SK-N-SH (cell line): ENCODE data around the gene RASL11B. TPM values are rescaled to one million over a fixed set of nuclear protein-coding genes. Genes with fewer than 3 reads are reported as not detected.

ENCODE experiments used
- CTCF ChIA-PET: fragments of 300-600, 350-600 bp; formaldehyde crosslinking; extraction: SDS; loops from one replicate; lab custom pipeline; 2021; lab: Yijun Ruan, JAX
- POLR2A ChIA-PET: fragments of 350-600 bp; sonication (Branson Sonifier 250); formaldehyde crosslinking; extraction: SDS; loops from one replicate; lab custom pipeline; 2020; ENCODE audit warnings: antibody characterized with exemption, inconsistent platforms; lab: Yijun Ruan, JAX
- DNase-seq: peaks from one replicate; pipeline ENCODE4 v3.0.0; 2012
- H2AFZ ChIP-seq: fragments of 200-600 bp; sonication (generic); 2 replicates; pipeline ENCODE4 v1.8.1; 2016; ENCODE audit warnings: antibody characterized with exemption, mild to moderate bottlenecking, low read depth
- H3F3A ChIP-seq: fragments of 200-600 bp; sonication (generic); replicated peaks from 2 replicates; pipeline ENCODE3; 2016; ENCODE audit warnings: antibody characterized with exemption, mild to moderate bottlenecking; ENCODE audit not compliant: insufficient read depth
- H3K27ac ChIP-seq, 2 experiments: fragments of 200-500 bp in 1 of 2; fragments of 200-600 bp in 1 of 2; sonication (Bioruptor generic) in 1 of 2; sonication (generic), shearing (Covaris generic) in 1 of 2; 2 replicates each; pipeline versions ENCODE4 v1.5.1 to v1.6.1; 2014 to 2016; ENCODE audit warnings: low read depth in 2 of 2, inconsistent platforms in 1 of 2, low read length in 1 of 2, mild to moderate bottlenecking in 1 of 2, mixed read lengths in 1 of 2
- H3K27me3 ChIP-seq: fragments of 200-600 bp; sonication (generic), shearing (Covaris generic); 2 replicates; pipeline ENCODE4 v1.6.1; 2016; ENCODE audit warnings: mixed run types; ENCODE audit not compliant: insufficient read depth
- H3K36me3 ChIP-seq, 2 experiments: fragments of 200-500 bp in 1 of 2; fragments of 200-600 bp in 1 of 2; sonication (Bioruptor generic) in 1 of 2; sonication (generic) in 1 of 2; replicated peaks in 1 of 2; 2 replicates each; pipeline versions ENCODE3 to v1.5.1; 2014 to 2016; ENCODE audit warnings: low read length in 1 of 2, mild to moderate bottlenecking in 1 of 2; ENCODE audit not compliant: insufficient read depth in 2 of 2, control insufficient read depth in 1 of 2
- H3K4me1 ChIP-seq, 2 experiments: fragments of 200-500 bp in 1 of 2; fragments of 200-600 bp in 1 of 2; sonication (Bioruptor generic) in 1 of 2; sonication (generic), shearing (Covaris generic) in 1 of 2; 2 replicates each; pipeline versions ENCODE4 v1.5.1 to v1.6.1; 2014 to 2016; ENCODE audit warnings: low read depth in 1 of 2, low read length in 1 of 2, mixed run types in 1 of 2; ENCODE audit not compliant: insufficient read depth in 2 of 2, control insufficient read depth in 1 of 2
- H3K4me2 ChIP-seq: fragments of 200-600 bp; sonication (generic), shearing (Covaris generic); 2 replicates; pipeline ENCODE4 v1.6.1; 2017; ENCODE audit warnings: mixed run types
- H3K4me3 ChIP-seq, 2 experiments: fragments of 200-500 bp in 1 of 2; fragments of 200-600 bp in 1 of 2; sonication (Bioruptor generic) in 1 of 2; sonication (generic), shearing (Covaris generic) in 1 of 2; 2 replicates each; pipeline versions ENCODE4 v1.5.1 to v1.8.1; 2014 to 2016; ENCODE audit warnings: low read depth in 2 of 2, inconsistent platforms in 1 of 2, low read length in 1 of 2, mild to moderate bottlenecking in 1 of 2, mixed read lengths in 1 of 2, moderate library complexity in 1 of 2
- H3K79me2 ChIP-seq: fragments of 200-600 bp; sonication (generic); 2 replicates; pipeline ENCODE4 v1.8.1; 2017; ENCODE audit warnings: mild to moderate bottlenecking; ENCODE audit not compliant: insufficient read depth
- H3K9ac ChIP-seq: fragments of 200-600 bp; sonication (generic); 2 replicates; pipeline ENCODE4 v1.6.1; 2017; ENCODE audit warnings: mixed run types
- H3K9me2 ChIP-seq: fragments of 200-600 bp; sonication (generic); 2 replicates; pipeline ENCODE4 v1.6.1; 2017; ENCODE audit warnings: mixed run types
- H3K9me3 ChIP-seq: fragments of 200-600 bp; sonication (generic); 2 replicates; pipeline ENCODE4 v1.6.1; 2017; ENCODE audit warnings: mixed run types, mild to moderate bottlenecking, moderate library complexity
- H4K20me1 ChIP-seq: fragments of 200-600 bp; sonication (generic); 2 replicates; pipeline ENCODE4 v1.6.1; 2017; ENCODE audit warnings: mild to moderate bottlenecking, mixed run types; ENCODE audit not compliant: insufficient read depth
- CHD2 ChIP-seq: fragments of 150-350 bp; IDR thresholded peaks from 2 replicates; pipeline ENCODE4 v1.6.1; 2018; ENCODE audit warnings: low read length; ENCODE audit not compliant: partially characterized antibody
- ELF1 ChIP-seq: IDR thresholded peaks from 2 replicates; pipeline ENCODE4 v1.4.0; 2012
- EZH2phosphoT487 ChIP-seq: fragments of 200-600 bp; sonication (generic); IDR thresholded peaks from 2 replicates; pipeline ENCODE4 v1.6.1; 2017; ENCODE audit warnings: low read depth, mixed run types, mild to moderate bottlenecking, antibody characterized with exemption, moderate library complexity, borderline replicate concordance
- GABPA ChIP-seq: IDR thresholded peaks from 2 replicates; pipeline ENCODE4 v1.4.0; 2012; ENCODE audit warnings: low read depth, mild to moderate bottlenecking
- MEF2A ChIP-seq: IDR thresholded peaks from 2 replicates; pipeline ENCODE4 v1.4.0; 2012; ENCODE audit warnings: low read depth, borderline replicate concordance
- MXI1 ChIP-seq: IDR thresholded peaks from 2 replicates; pipeline ENCODE4 v1.6.1; 2012; ENCODE audit warnings: mild to moderate bottlenecking, low read depth, low read length, improper control_type of control experiment
- NRF1 ChIP-seq: IDR thresholded peaks from 2 replicates; pipeline ENCODE4 v1.6.1; 2012; ENCODE audit warnings: low read depth, mild to moderate bottlenecking, low read length
- PBX3 ChIP-seq: IDR thresholded peaks from 2 replicates; pipeline ENCODE4; 2012
- RAD21 ChIP-seq: IDR thresholded peaks from 2 replicates; pipeline ENCODE4 v1.6.1; 2012; ENCODE audit warnings: mild to moderate bottlenecking, low read length
- RCOR1 ChIP-seq: fragments of 150-350 bp; IDR thresholded peaks from 2 replicates; pipeline ENCODE4 v1.6.1; 2017; ENCODE audit warnings: antibody characterized with exemption, low read length
- REST ChIP-seq: IDR thresholded peaks from 2 replicates; pipeline ENCODE4 v1.6.1; 2012; ENCODE audit warnings: mild to moderate bottlenecking, low read depth, low read length, moderate library complexity
- RXRA ChIP-seq: IDR thresholded peaks from 2 replicates; pipeline ENCODE4 v1.4.0; 2012; ENCODE audit warnings: low read depth, mild to moderate bottlenecking, borderline replicate concordance
- SIN3A ChIP-seq: IDR thresholded peaks from 2 replicates; pipeline ENCODE4 v1.6.1; 2012; ENCODE audit warnings: low read depth, mild to moderate bottlenecking, low read length, moderate library complexity, borderline replicate concordance
- SMC3 ChIP-seq: IDR thresholded peaks from 2 replicates; pipeline ENCODE4 v1.6.1; 2012; ENCODE audit warnings: low read depth, low read length, improper control_type of control experiment
- TAF1 ChIP-seq: IDR thresholded peaks from 2 replicates; pipeline ENCODE4 v1.6.1; 2012; ENCODE audit warnings: low read depth, mild to moderate bottlenecking, low read length, moderate library complexity, borderline replicate concordance
- TCF12 ChIP-seq: IDR thresholded peaks from 2 replicates; pipeline ENCODE4 v1.4.0; 2012
- TEAD4 ChIP-seq: IDR thresholded peaks from 2 replicates; pipeline ENCODE4 v1.4.0; 2012; ENCODE audit warnings: mild to moderate bottlenecking, borderline replicate concordance; ENCODE audit not compliant: insufficient read depth
- USF2 ChIP-seq: fragments of 150-350 bp; IDR thresholded peaks from 2 replicates; pipeline ENCODE4 v1.6.1; 2017; ENCODE audit warnings: antibody characterized with exemption, low read length, low read depth, borderline replicate concordance
- YY1 ChIP-seq: IDR thresholded peaks from 2 replicates; pipeline ENCODE4 v1.4.0; 2012; ENCODE audit warnings: low read depth, mild to moderate bottlenecking
- WGBS: methylation state at CpG from one replicate; pipeline ENCODE4 v1.1.6; 2017; ENCODE audit warnings: low lambda C conversion rate; 5-methylcytosine and 5-hydroxymethylcytosine counted together
- polyA plus RNA-seq, 3 experiments: library from polyadenylated mRNA; depleted of rRNA; stranded (reverse); fragments of >200 nt; gene quantifications; 2 replicates each; pipeline ENCODE4 v1.2.3, GENCODE V29; 2012
- TF ChIP-seq, protein P1 (sequence below): IDR thresholded peaks from 2 replicates; pipeline ENCODE4 v1.4.0; 2012; ENCODE audit warnings: low read depth, borderline replicate concordance

The RASL11B gene
- polyA plus RNA-seq, 1 of the 3 experiments (the other 2 are of a cell fraction) = 0.54 TPM

GRCh38 chr4:52848254-52848653 lies 13.9 kb upstream of the RASL11B start:
- WGBS = 80% methylated on average over 6 of the region's 6 CpGs

More at GRCh38 chr4:52848254-52848653, 13.9 kb upstream of the RASL11B start:
- H3K79me2 ChIP-seq = no peaks in the 10 kb centered on the region
- H4K20me1 ChIP-seq = no peaks in the 10 kb centered on the region
- H3K27ac ChIP-seq = no peak overlapping the region
- no peak for DNase-seq
- H3K36me3 ChIP-seq = no peaks in the 10 kb centered on the region
- no peak overlapping the region for H2AFZ ChIP-seq
- H3F3A ChIP-seq = peaks cover 14% of the 10 kb centered on the region
- H3K4me2 ChIP-seq = no peak overlapping the region
- POLR2A ChIA-PET = interaction anchor here (0.8 kb wide), 1 partner anchor 126 kb away, joined by 3 read pairs; no protein-coding TSS in a partner anchor
- H3K27me3 ChIP-seq = no peaks in the 10 kb centered on the region
- H3K9me3 ChIP-seq = no peaks in the 10 kb centered on the region
- CTCF ChIA-PET = interaction anchor here (2.1 to 2.7 kb wide), 2 partner anchors 13 to 135 kb away, joined by 6 to 8 read pairs; no protein-coding TSS in a partner anchor
- TF ChIP-seq YY1 (no peak), EZH2phosphoT487 (no peak), TCF12 (no peak), PBX3 (no peak), RAD21 (no peak), RXRA (no peak), SIN3A (no peak), GABPA (no peak), SMC3 (no peak), TEAD4 (no peak), MXI1 (no peak), NRF1 (no peak), TAF1 (no peak), ELF1 (no peak), REST (no peak), MEF2A (no peak), USF2 (no peak), CHD2 (no peak), RCOR1 (no peak)
- TF ChIP-seq, protein P1, sequence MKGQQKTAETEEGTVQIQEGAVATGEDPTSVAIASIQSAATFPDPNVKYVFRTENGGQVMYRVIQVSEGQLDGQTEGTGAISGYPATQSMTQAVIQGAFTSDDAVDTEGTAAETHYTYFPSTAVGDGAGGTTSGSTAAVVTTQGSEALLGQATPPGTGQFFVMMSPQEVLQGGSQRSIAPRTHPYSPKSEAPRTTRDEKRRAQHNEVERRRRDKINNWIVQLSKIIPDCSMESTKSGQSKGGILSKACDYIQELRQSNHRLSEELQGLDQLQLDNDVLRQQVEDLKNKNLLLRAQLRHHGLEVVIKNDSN = no peak
- no peaks in the 10 kb centered on the region for H3K9me2 ChIP-seq
- H3K4me1 ChIP-seq = peaks cover 5 to 19% of the 10 kb centered on the region in 2 experiments; a peak in 3 of 4 replicates
- no peak overlapping the region for H3K9ac ChIP-seq
- H3K4me3 ChIP-seq = no peak overlapping the region
